GM19438 (cell line): ENCODE results near the gene PDGFB.
"Not testable (repeated sequence)": the region's sequence is repeated elsewhere in the genome, so short reads cannot be mapped to it uniquely, and the experiment has no call there.

Experiments
- ATAC-seq: cut with Tn5 transposase; IDR thresholded peaks from one replicate; pipeline ENCODE4 v1.9.1; 2021; ENCODE audit warnings: low read depth; ENCODE audit not compliant: unreplicated experiment

Gene PDGFB

GRCh38 chr22:39230261-39231196 lies 14.3 kb downstream of the PDGFB start:
- no peak for ATAC-seq

GRCh38 chr22:39229688-39230260 lies 15.0 kb downstream of the PDGFB start:
- ATAC-seq: no peak

GRCh38 chr22:39229075-39229474 lies 15.7 kb downstream of the PDGFB start:
- no peak for ATAC-seq

- ATAC-seq: no peak
These were observed 17.1 kb downstream of the PDGFB start for GRCh38 chr22:39227542-39228272.

GRCh38 chr22:39226353-39226752 lies 18.4 kb downstream of the PDGFB start:
- no peak for ATAC-seq

- no peak for ATAC-seq
These were observed 19.2 kb downstream of the PDGFB start for GRCh38 chr22:39225591-39225990.

GRCh38 chr22:39224550-39224949 lies 20.2 kb downstream of the PDGFB start:
- ATAC-seq: no peak

- no peak for ATAC-seq
These were observed 21.6 kb downstream of the PDGFB start for GRCh38 chr22:39223091-39223710.

- no peak for ATAC-seq
These were observed 22.6 kb downstream of the PDGFB start for GRCh38 chr22:39221999-39222686.

- no peak for ATAC-seq
These were observed 23.6 kb downstream of the PDGFB start for GRCh38 chr22:39220890-39221850.

- no peak for ATAC-seq
These were observed 24.3 kb downstream of the PDGFB start for GRCh38 chr22:39220450-39220849.

GRCh38 chr22:39219071-39220039 lies 25.4 kb downstream of the PDGFB start:
- no peak for ATAC-seq

- ATAC-seq: not testable (repeated sequence)
These were observed 26.4 kb downstream of the PDGFB start for GRCh38 chr22:39218432-39218831.

GRCh38 chr22:39216143-39216490 lies 28.7 kb downstream of the PDGFB start:
- no peak for ATAC-seq

GRCh38 chr22:39215426-39216142 lies 29.2 kb downstream of the PDGFB start:
- ATAC-seq: no peak

GRCh38 chr22:39215070-39215396 lies 29.7 kb downstream of the PDGFB start:
- no peak for ATAC-seq

GRCh38 chr22:39214383-39215069 lies 30.3 kb downstream of the PDGFB start:
- no peak for ATAC-seq
